Measurements from ENCODE around the gene MCRIP2. TPM values are rescaled to one million over a fixed set of nuclear protein-coding genes. Genes with fewer than 3 reads are reported as not detected.

The MCRIP2 gene
- total and polyA plus RNA-seq, 3 experiments from 2014 or later: 24.9 to 64.8 (median 59.3) TPM

GRCh38 chr16:626787-627453 lies 14.7 kb upstream of the MCRIP2 start:
- Histone ChIP-seq H3K27ac (ENCODE audit: low read depth, low read length) (no peak overlapping the region), H3K36me3 (ENCODE audit: insufficient read depth, low read length) (no peaks in the 10 kb centered on the region), H3K4me1 (ENCODE audit: insufficient read depth, low read length) (no peaks in the 10 kb centered on the region), H3K27me3 (ENCODE audit: insufficient read depth, low read length, poor library complexity, severe bottlenecking) (no peaks in the 10 kb centered on the region), H3K9me3 (ENCODE audit: low read length) (no peaks in the 10 kb centered on the region), H3K4me3 (ENCODE audit: low read length) (no peak overlapping the region)
- DNase-seq: no peak
- Mint-ChIP-seq H3K27ac (no peak overlapping the region), H3K9me3 (no peaks in the 10 kb centered on the region), H3K36me3 (peaks cover 0 to 31% (median 0%) of the 10 kb centered on the region in 3 donors), H3K27me3 (no peaks in the 10 kb centered on the region), H3K4me1 (no peaks in the 10 kb centered on the region), H3K4me3 (no peak overlapping the region)
- ChIA-PET POLR2A (no interaction called here), CTCF (no interaction called here)

DNA sequence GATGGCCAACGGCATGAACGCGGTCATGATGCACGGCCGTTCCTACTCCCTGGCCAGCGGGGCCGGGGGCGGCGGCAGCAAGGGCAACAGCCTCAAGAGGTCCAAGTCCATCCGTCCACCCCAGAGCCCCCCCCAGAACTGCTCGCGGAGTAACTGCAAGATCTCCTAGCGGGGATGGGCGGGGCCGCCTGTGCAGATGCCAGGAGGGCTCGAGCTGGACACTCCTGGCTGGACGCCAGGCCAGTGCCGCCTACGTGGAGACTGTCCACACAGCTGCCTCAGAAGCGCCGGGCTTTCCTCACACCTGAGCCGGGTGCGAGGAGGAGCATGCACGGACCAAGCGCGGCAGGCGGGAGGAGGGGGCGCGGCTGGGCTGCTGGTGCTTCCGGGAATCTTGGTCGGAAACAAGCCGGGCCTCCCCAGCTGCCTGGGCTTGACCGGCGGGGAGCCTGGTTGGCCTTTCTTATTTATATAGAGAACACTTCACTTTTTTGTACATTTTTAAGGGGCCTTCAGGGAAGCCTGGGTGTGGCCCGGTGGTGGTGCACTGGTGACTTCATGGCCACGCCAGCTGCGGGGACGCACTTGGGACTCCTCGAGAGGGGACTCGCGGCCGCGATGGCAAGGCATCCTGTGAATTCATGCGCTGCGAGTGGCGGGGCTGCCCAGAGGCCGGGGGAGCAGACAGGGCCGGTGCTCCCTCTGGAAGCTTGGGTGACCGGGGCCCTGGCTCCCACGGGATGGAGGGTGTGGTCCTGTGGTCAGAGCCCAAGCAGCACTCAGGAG lies 14.0 kb upstream of the MCRIP2 start:
- CTCF ChIA-PET: no interaction called here
- H3K9me3 Mint-ChIP-seq: no peaks in the 10 kb centered on the region
- H3K4me3 Mint-ChIP-seq: no peak overlapping the region
- no peaks in the 10 kb centered on the region for H3K4me1 Mint-ChIP-seq
- H3K4me1 ChIP-seq (ENCODE audit: insufficient read depth, low read length): no peaks in the 10 kb centered on the region
- no peak overlapping the region for H3K27ac ChIP-seq (ENCODE audit: low read depth, low read length)
- no peak overlapping the region for H3K4me3 ChIP-seq (ENCODE audit: low read length)
- peaks cover 0 to 31% (median 0%) of the 10 kb centered on the region in 3 donors for H3K36me3 Mint-ChIP-seq
- H3K27me3 ChIP-seq (ENCODE audit: insufficient read depth, low read length, poor library complexity, severe bottlenecking): no peaks in the 10 kb centered on the region
- H3K36me3 ChIP-seq (ENCODE audit: insufficient read depth, low read length): no peaks in the 10 kb centered on the region
- POLR2A ChIA-PET: no interaction called here
- no peaks in the 10 kb centered on the region for H3K27me3 Mint-ChIP-seq
- DNase-seq: peak in 1 of 5 donors; percentile 48
- no peaks in the 10 kb centered on the region for H3K9me3 ChIP-seq (ENCODE audit: low read length)
- no peak overlapping the region for H3K27ac Mint-ChIP-seq

DNA sequence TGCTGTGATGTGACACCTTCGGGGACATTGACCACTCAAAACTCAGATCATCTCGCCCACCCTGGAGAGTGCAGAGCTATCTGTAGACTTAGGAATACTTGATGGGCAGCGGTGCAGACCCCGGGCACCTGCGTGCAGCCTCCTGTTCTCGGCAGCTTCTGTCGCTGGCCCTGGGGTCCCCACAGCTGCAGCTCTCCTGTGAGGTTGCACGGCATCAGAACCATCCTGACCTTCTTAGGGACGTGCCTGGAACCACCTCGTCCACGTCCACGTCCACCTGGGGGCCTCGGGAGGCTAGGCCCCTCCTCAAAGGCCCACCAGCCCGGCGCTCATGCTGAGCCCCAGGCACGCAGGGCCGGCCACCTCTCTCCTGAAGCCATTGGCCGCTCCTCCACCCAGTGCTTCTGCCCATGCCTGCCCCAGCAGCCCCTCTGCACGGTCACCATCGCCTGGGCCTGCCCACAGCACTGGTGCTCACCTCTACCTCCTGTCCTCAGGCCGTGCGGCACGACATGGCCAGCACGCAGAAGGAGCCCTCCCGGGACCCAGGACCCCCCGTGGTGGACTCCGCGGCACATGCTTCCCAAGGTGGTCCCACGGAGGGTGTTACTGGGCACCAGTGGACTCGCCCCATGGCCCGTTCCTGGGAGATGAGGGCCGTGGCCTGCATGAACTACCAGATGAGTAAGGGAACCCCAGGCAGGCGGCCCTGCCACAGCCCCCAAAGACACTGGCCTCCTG lies 13.1 kb upstream of the MCRIP2 start:
- Mint-ChIP-seq H3K27me3 (no peaks in the 10 kb centered on the region), H3K9me3 (no peaks in the 10 kb centered on the region)

DNA sequence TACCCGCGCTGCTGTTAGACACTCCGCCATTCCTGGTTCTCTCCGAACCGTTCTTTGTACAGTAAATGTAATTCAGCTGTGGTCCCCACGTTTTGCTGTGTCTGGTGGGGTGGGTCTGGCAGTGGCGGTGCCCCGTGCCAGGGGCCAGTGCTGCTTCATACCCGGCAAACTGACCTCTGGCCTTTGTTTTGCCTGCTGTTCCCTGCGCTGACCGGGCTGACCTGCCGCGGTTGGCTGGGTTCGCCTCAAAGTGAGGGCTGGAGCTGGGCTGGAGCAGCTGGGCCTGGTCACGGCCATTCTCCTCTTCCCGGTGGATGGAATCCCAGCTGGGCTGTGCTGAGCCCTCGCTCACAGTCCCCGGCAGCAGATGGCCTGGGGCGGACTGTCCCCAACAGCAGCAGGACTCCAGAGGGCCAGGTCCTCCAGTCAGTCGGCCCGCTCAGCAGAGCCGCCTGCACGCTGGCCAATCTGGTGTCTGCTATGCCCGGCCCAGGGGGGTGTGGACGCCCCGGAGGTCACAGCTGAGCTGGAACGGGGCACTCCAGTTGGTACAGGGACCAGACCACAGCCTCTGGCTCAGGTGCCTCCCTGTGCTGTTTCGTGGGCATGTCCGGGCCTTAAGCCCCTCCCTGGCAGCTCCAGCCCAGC lies 12.3 kb upstream of the MCRIP2 start:
- Mint-ChIP-seq H3K4me3 (no peak overlapping the region), H3K9me3 (no peaks in the 10 kb centered on the region), H3K36me3 (peaks cover 0 to 35% (median 0%) of the 10 kb centered on the region in 3 donors), H3K27ac (peak overlapping the region in 1 of 8 donors; percentile 60), H3K4me1 (no peaks in the 10 kb centered on the region), H3K27me3 (no peaks in the 10 kb centered on the region)
- no peak for DNase-seq
- H3K4me3 ChIP-seq (ENCODE audit: low read length): no peak overlapping the region
- ChIA-PET CTCF (no interaction called here), POLR2A (no interaction called here)
- no peaks in the 10 kb centered on the region for H3K4me1 ChIP-seq (ENCODE audit: insufficient read depth, low read length)
- no peak overlapping the region for H3K27ac ChIP-seq (ENCODE audit: low read depth, low read length)
- no peaks in the 10 kb centered on the region for H3K36me3 ChIP-seq (ENCODE audit: insufficient read depth, low read length)
- H3K27me3 ChIP-seq (ENCODE audit: insufficient read depth, low read length, poor library complexity, severe bottlenecking): no peaks in the 10 kb centered on the region
- H3K9me3 ChIP-seq (ENCODE audit: low read length): no peaks in the 10 kb centered on the region

More for the DNA sequence above, 13.1 kb upstream of the MCRIP2 start:
- Mint-ChIP-seq H3K4me3 (no peak overlapping the region), H3K36me3 (peaks cover 0 to 31% (median 0%) of the 10 kb centered on the region in 3 donors), H3K4me1 (no peaks in the 10 kb centered on the region), H3K27ac (no peak overlapping the region)
- Histone ChIP-seq H3K4me1 (ENCODE audit: insufficient read depth, low read length) (no peaks in the 10 kb centered on the region), H3K27me3 (ENCODE audit: insufficient read depth, low read length, poor library complexity, severe bottlenecking) (no peaks in the 10 kb centered on the region), H3K9me3 (ENCODE audit: low read length) (no peaks in the 10 kb centered on the region), H3K27ac (ENCODE audit: low read depth, low read length) (no peak overlapping the region), H3K36me3 (ENCODE audit: insufficient read depth, low read length) (no peaks in the 10 kb centered on the region), H3K4me3 (ENCODE audit: low read length) (no peak overlapping the region)
- ChIA-PET CTCF (no interaction called here), POLR2A (no interaction called here)
- no peak for DNase-seq

GRCh38 chr16:629833-630248 lies 11.8 kb upstream of the MCRIP2 start:
- Histone ChIP-seq H3K27me3 (ENCODE audit: insufficient read depth, low read length, poor library complexity, severe bottlenecking) (no peaks in the 10 kb centered on the region), H3K36me3 (ENCODE audit: insufficient read depth, low read length) (no peaks in the 10 kb centered on the region), H3K4me3 (ENCODE audit: low read length) (no peak overlapping the region), H3K4me1 (ENCODE audit: insufficient read depth, low read length) (peaks cover under 1% of the 10 kb centered on the region), H3K9me3 (ENCODE audit: low read length) (no peaks in the 10 kb centered on the region), H3K27ac (ENCODE audit: low read depth, low read length) (no peak overlapping the region)
- Mint-ChIP-seq H3K36me3 (peaks cover 0 to 33% (median 0%) of the 10 kb centered on the region in 3 donors), H3K4me3 (peak overlapping the region in 1 of 7 donors; percentile 32), H3K27ac (peak overlapping the region in 1 of 8 donors; percentile 57), H3K9me3 (no peaks in the 10 kb centered on the region), H3K27me3 (no peaks in the 10 kb centered on the region), H3K4me1 (peaks cover 0 to 2% (median 2%) of the 10 kb centered on the region in 3 donors)
- no peak for DNase-seq
- POLR2A ChIA-PET: no interaction called here
- CTCF ChIA-PET: no interaction called here

DNA sequence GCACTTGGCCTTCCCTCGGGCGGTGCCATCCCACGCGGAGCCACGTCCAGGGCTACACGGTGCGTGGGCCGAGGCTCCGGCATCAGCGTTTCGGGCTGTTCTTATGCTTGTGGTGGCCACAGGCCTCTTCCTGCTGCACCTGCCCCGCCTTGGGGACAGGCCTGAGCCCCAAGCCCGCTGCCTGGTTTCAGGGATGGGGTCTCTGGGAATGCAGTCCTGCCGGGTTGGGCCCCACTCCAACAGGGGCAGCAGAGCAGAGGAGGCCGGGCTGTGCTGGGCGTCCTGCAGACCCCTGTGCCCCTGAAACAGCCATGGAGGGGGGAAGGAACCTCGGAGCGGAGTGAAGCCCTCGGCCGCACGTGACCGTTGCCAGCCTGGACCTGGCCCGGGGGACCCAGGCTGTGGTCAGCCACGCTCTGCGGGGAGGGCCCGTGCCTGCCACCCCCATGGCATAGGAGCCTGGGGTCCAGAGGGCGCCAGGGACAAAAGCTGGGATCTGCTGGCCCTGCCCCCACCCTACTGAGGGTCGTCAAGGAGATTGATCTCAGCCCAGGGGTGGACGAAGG lies 11.3 kb upstream of the MCRIP2 start:
- POLR2A ChIA-PET: no interaction called here
- Mint-ChIP-seq H3K36me3 (peaks cover 0 to 31% (median 0%) of the 10 kb centered on the region in 3 donors), H3K27me3 (no peaks in the 10 kb centered on the region), H3K4me3 (no peak overlapping the region), H3K9me3 (no peaks in the 10 kb centered on the region), H3K27ac (no peak overlapping the region), H3K4me1 (peaks cover 0 to 4% (median 2%) of the 10 kb centered on the region in 3 donors)
- Histone ChIP-seq H3K27me3 (ENCODE audit: insufficient read depth, low read length, poor library complexity, severe bottlenecking) (no peaks in the 10 kb centered on the region), H3K4me3 (ENCODE audit: low read length) (no peak overlapping the region), H3K36me3 (ENCODE audit: insufficient read depth, low read length) (no peaks in the 10 kb centered on the region), H3K27ac (ENCODE audit: low read depth, low read length) (no peak overlapping the region), H3K4me1 (ENCODE audit: insufficient read depth, low read length) (peaks cover 6% of the 10 kb centered on the region), H3K9me3 (ENCODE audit: low read length) (no peaks in the 10 kb centered on the region)
- CTCF ChIA-PET: no interaction called here
- no peak for DNase-seq

GRCh38 chr16:630815-631405 lies 10.7 kb upstream of the MCRIP2 start, which contains the start of gene WFIKKN1:
TSS of gene WFIKKN1 (plus strand) at chr16:630985. CDS start at chr16:631254, 269 bp downstream.
- H3K4me3 ChIP-seq (ENCODE audit: low read length): no peak within 1 kb of the TSS
- Mint-ChIP-seq H3K27ac (peak within 1 kb of the TSS in 1 of 8 donors; percentile 57), H3K36me3 (peaks cover 0 to 29% (median 0%) of the 10 kb centered on the region in 3 donors), H3K4me1 (peaks cover 0 to 4% (median 2%) of the 10 kb centered on the region in 3 donors), H3K4me3 (peak within 1 kb of the TSS in 1 of 7 donors; percentile 32), H3K9me3 (no peaks in the 10 kb centered on the region), H3K27me3 (no peaks in the 10 kb centered on the region)
- no peak within 1 kb of the TSS for H3K27ac ChIP-seq (ENCODE audit: low read depth, low read length)
- H3K9me3 ChIP-seq (ENCODE audit: low read length): no peaks in the 10 kb centered on the region
- DNase-seq: no peak
- H3K36me3 ChIP-seq (ENCODE audit: insufficient read depth, low read length): no peaks in the 10 kb centered on the region
- CTCF ChIA-PET: no interaction called here
- H3K27me3 ChIP-seq (ENCODE audit: insufficient read depth, low read length, poor library complexity, severe bottlenecking): no peaks in the 10 kb centered on the region
- peaks cover 7% of the 10 kb centered on the region for H3K4me1 ChIP-seq (ENCODE audit: insufficient read depth, low read length)
- POLR2A ChIA-PET: no interaction called here

All from CD8-positive, alpha-beta memory T cell (primary cell).